ENCODE results near the gene NPHS2.
"Not testable (repeated sequence)": the region's sequence is repeated elsewhere in the genome, so short reads cannot be mapped to it uniquely, and the experiment has no call there.

NPHS2 gene

GRCh38 chr1:179548666-179549367 lies 26.9 kb downstream of the NPHS2 start:
- DNase-seq (ENCODE audit: low read depth in 2 of 3, low spot score in 2 of 3) = no peak

GRCh38 chr1:179547021-179547535 lies 28.7 kb downstream of the NPHS2 start:
- DNase-seq (ENCODE audit: low read depth in 2 of 3, low spot score in 2 of 3) = no peak

- no peak for DNase-seq (ENCODE audit: low read depth in 2 of 3, low spot score in 2 of 3)
Observed at GRCh38 chr1:179545321-179545720, 30.4 kb downstream of the NPHS2 start.

- no peak for DNase-seq (ENCODE audit: low read depth in 2 of 3, low spot score in 2 of 3)
Observed at GRCh38 chr1:179541774-179542173, 34.0 kb downstream of the NPHS2 start.

- DNase-seq (ENCODE audit: low read depth in 2 of 3, low spot score in 2 of 3) = no peak
Observed at GRCh38 chr1:179530352-179530751, 45.4 kb downstream of the NPHS2 start.

- DNase-seq (ENCODE audit: low read depth in 2 of 3, low spot score in 2 of 3) = no peak
Observed at GRCh38 chr1:179529482-179530195, 46.1 kb downstream of the NPHS2 start.

GRCh38 chr1:179518544-179518943 lies 57.2 kb downstream of the NPHS2 start:
- not testable (repeated sequence) for DNase-seq (ENCODE audit: low read depth in 2 of 3, low spot score in 2 of 3)

GRCh38 chr1:179516976-179517705 lies 58.6 kb downstream of the NPHS2 start:
- no peak for DNase-seq (ENCODE audit: low read depth in 2 of 3, low spot score in 2 of 3)

- DNase-seq (ENCODE audit: low read depth in 2 of 3, low spot score in 2 of 3) = no peak
Observed at GRCh38 chr1:179510038-179510437, 65.7 kb downstream of the NPHS2 start.

- DNase-seq (ENCODE audit: low read depth in 2 of 3, low spot score in 2 of 3) = no peak
Observed at GRCh38 chr1:179509384-179509783, 66.4 kb downstream of the NPHS2 start.

GRCh38 chr1:179506199-179506598 lies 69.5 kb downstream of the NPHS2 start:
- DNase-seq (ENCODE audit: low read depth in 2 of 3, low spot score in 2 of 3) = no peak
